ENCODE data around the gene XRN2. TPM values are rescaled to one million over a fixed set of nuclear protein-coding genes. Genes with fewer than 3 reads are reported as not detected.

The XRN2 gene, protein sequence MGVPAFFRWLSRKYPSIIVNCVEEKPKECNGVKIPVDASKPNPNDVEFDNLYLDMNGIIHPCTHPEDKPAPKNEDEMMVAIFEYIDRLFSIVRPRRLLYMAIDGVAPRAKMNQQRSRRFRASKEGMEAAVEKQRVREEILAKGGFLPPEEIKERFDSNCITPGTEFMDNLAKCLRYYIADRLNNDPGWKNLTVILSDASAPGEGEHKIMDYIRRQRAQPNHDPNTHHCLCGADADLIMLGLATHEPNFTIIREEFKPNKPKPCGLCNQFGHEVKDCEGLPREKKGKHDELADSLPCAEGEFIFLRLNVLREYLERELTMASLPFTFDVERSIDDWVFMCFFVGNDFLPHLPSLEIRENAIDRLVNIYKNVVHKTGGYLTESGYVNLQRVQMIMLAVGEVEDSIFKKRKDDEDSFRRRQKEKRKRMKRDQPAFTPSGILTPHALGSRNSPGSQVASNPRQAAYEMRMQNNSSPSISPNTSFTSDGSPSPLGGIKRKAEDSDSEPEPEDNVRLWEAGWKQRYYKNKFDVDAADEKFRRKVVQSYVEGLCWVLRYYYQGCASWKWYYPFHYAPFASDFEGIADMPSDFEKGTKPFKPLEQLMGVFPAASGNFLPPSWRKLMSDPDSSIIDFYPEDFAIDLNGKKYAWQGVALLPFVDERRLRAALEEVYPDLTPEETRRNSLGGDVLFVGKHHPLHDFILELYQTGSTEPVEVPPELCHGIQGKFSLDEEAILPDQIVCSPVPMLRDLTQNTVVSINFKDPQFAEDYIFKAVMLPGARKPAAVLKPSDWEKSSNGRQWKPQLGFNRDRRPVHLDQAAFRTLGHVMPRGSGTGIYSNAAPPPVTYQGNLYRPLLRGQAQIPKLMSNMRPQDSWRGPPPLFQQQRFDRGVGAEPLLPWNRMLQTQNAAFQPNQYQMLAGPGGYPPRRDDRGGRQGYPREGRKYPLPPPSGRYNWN
- 35.6 TPM for total RNA-seq
- long read RNA-seq, transcript XRN2-201 (30 exons, 3,437 nt), result major isoform, 30 of 69 reads
- long read RNA-seq, partial matches to known transcripts, result 32 of 69 reads
- long read RNA-seq, other reads (novel, unspliced or antisense), result 7 of 69 reads

DNA sequence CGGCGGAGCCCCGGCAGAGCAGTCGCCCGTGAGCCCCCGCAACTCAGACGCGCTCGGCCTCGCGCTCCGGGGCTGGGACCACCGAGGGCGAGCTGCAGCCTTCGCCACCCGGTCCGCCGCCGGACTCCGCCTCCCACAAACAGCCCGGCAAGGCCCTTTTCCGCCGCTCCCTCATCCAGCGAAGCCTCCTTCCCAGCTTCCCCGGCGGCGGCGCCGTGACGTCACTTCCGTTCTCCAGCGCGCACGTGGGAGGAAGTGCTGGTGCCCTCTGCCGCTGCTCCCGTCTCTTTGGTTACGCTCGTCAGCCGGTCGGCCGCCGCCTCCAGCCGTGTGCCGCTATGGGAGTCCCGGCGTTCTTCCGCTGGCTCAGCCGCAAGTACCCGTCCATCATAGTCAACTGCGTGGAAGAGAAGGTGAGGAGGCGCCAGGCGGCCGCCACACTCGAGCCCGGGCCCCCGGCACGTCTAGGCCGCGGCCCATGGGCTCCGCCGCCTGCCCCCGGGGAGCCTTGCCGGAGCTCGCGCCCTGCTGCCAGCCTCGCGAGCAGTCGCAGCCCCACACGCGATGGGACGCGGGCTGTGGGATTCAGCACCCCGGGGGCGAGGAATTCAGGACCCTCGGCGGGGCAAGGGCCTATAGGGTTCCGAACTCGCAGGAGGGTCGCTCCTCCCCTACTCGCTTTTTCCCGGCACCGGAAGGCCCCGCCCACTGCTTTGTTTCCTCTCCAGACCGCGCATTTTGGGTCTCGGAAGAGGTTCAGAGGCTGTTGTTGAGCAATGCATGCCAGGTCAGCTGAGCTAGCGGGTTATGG lies at the start of gene XRN2:
XRN2 (plus strand) TSS at position 271 of the 811 bp plus-strand sequence; CDS start at position 339, 68 bp downstream.
- DNase-seq, result peak; percentile 98
- intact Hi-C loops (cut with micrococcal nuclease), result no loop called here
- ATAC-seq, result peak; percentile 99

DNA sequence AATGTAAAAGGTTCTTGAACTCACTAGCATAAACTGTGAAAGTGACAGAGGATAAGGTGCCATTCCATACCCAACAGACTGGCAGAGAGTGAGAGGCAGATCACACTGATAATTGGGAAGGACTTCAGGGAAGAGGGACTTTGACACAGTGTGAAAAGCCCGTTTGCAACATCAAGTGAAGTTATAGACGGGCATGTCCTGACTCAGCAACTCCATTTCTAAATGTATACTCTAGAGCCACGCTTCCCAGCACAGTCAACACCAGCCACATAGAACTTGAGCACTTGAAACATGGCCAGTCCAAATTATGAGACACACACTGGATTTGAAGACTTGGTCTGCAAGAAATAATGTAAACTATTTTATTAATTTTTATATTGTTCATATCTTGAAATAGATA lies 45.9 kb upstream of the XRN2 start:
- DNase-seq (no peak), ATAC-seq (no peak)
- intact Hi-C loops (cut with micrococcal nuclease), result no loop called here

DNA sequence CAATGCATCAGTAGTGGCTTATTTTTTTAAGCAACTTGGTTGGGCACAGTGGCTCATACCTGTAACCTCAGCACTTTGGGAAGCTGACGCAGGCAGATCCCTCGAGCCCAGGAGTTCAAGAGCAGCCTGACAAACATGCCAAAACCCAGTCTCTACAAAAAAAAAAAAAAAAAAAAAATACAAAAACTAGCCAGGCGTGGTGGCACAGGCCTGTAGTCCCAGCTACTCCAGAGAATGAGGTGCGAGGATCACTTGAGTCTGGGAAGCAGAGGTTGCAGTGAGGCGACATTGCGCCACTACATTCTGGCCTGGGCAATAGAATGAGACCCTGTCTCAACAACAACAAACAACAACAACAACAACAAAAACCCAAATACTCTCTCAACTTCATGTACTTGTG lies 44.7 kb upstream of the XRN2 start:
- no peak for ATAC-seq
- intact Hi-C loops (cut with micrococcal nuclease), result no loop called here

GRCh38 chr20:21259346-21259745 lies 43.8 kb upstream of the XRN2 start:
- no peak for ATAC-seq
- intact Hi-C loops (cut with micrococcal nuclease), result no loop called here
- DNase-seq, result no peak

More for the DNA sequence above, 44.7 kb upstream of the XRN2 start:
- DNase-seq, result no peak

GRCh38 chr20:21262812-21263211 lies 40.3 kb upstream of the XRN2 start:
- intact Hi-C loops (cut with micrococcal nuclease), result no loop called here
- DNase-seq, result no peak
- no peak for ATAC-seq

DNA sequence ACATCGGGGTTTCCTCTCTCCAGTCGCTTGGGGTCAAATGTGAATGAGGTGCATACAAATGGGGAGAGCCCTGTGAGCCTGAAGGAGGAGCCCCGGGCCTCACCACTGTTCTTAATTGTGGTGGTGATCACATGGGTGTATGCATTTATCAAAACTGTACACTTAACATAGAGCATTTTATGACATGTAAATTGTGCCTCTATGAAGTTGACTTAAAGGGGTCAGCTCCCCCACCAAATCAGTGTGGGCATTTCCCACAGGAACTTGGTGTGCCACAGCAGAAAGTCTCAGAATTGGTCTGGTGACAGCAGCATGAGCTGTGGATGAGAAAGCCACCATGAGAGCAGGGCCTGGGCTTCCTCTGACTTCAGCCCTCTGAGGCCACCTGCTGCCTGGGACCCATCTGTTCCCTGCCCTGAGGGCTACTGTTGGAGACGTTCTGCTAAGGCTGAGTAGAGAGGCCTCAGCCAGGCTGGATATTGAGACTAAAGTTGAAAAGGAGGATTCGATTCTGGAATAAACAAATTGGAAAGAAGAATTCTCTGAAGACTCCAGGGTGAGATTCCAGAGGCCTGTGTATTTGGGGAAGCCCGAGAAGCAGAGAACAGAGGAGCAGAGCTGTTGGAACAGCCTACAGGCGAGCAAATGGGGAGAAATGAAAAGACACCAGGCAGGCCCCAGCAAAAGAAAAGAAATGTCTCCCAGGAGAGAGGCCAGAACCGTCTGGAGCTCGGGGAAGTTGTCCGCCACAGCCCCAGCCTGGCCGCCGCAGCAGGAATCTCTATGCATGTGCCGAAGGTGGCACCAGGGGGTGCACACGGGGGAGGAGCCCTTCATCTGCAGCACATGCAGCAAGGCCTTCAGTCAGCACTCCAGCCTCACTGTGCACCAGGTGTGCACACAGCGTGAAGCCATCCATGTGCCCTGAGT lies 37.6 kb upstream of the XRN2 start:
- intact Hi-C loops (cut with micrococcal nuclease), result no loop called here
- DNase-seq (no peak), ATAC-seq (no peak)

- intact Hi-C loops (cut with micrococcal nuclease), result no loop called here
- no peak for ATAC-seq
- DNase-seq, result no peak
These were observed 37.0 kb upstream of the XRN2 start for GRCh38 chr20:21266191-21266536.

DNA sequence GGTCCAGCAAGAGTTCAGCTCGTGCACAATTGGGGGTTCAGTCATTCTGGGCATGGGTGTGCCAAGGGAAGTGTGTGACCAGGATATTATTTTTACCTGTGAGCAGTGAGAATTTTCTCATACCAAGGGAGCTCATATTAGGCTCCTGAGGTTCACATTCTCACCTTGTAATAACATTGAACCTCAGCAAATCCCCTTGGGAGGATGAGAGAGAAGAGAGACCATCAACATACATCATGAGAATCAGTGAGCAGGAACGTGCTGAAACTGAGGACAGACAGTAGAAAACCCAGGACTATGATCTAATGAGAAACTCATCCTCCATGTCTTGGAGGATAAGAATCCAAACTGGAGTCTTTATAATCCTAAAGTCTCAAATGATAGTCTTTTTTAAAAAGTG lies 33.4 kb upstream of the XRN2 start:
- no peak for ATAC-seq
- intact Hi-C loops (cut with micrococcal nuclease), result no loop called here

GRCh38 chr20:21270806-21271205 lies 32.3 kb upstream of the XRN2 start:
- intact Hi-C loops (cut with micrococcal nuclease), result no loop called here
- ATAC-seq (no peak), DNase-seq (no peak)

More for the DNA sequence above, 33.4 kb upstream of the XRN2 start:
- no peak for DNase-seq

- no peak for ATAC-seq
- intact Hi-C loops (cut with micrococcal nuclease), result no loop called here
- no peak for DNase-seq
These were observed 30.9 kb upstream of the XRN2 start for GRCh38 chr20:21272279-21272678.

- DNase-seq (no peak), ATAC-seq (no peak)
- intact Hi-C loops (cut with micrococcal nuclease), result no loop called here
These were observed 30.5 kb upstream of the XRN2 start for GRCh38 chr20:21272679-21273078.

DNA sequence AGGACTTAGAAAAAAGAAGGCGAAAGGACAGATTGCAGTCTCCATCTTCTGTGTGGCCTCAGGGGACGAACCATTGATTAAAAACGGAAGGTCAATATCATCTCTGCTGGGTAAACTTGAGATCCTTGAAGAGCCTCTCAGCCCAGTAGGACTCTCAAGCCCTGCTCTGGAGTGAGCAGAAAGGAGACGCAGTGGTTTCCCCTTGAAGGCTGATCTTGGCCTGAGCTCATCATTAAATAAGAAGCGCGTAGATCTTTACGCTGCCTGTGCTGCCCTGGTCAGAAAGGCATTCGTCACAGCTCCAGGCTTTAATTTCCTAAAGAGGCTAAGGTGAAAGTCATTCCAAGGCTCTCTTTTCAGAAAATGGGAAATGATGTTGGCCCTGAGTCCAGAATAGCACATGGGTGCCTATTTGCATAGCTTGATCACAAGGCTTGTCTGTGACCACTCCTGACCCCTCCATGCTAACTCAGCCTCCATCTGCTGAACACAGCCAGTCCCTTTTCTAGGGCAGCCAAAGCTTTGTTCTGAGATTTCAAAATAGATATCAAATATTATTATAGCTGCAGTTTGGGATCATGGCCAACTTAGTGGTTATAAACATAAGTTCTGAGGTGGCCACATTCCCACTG lies 29.3 kb upstream of the XRN2 start:
- ATAC-seq (no peak), DNase-seq (no peak)
- intact Hi-C loops (cut with micrococcal nuclease), result no loop called here

GRCh38 chr20:21278829-21279228 lies 24.3 kb upstream of the XRN2 start:
- intact Hi-C loops (cut with micrococcal nuclease), result no loop called here
- no peak for ATAC-seq

DNA sequence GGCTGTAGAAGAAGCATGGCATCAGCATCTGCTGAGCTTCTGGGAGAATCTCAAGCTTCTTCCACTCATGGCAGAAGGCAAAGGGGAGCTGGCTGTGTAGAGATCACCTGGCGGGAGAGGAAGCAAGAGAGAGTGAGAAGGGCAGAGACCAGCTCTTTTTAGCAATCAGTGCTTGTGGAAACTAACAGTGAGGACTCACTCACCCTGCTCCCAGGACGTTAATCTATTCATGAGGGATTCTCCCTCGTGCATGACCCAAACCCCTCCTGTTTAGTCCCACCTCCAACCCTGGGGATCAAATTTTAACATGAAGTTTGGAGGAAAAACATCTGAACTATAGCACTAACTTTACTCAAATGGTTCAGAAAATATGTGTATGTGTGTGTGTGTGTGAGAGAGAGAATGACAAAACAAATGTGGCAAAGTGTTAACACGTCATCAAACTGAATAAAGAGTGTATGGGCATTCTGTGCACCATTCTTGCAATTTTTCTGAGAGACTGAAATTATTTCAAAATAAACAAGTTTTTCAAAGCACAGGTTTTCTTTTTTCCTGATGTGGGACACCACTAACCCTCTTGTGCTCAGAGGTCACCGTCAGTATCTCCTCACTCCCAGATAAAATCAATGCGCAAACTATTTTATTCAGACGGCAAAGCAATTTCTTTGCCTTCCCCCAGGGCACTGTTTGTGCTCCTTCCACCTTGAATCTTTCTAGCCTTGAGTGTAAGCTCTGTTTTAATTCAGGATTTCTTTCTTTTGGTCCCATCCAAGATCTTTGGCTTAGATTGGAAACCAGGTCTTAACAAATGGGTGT lies 23.2 kb upstream of the XRN2 start:
- intact Hi-C loops (cut with micrococcal nuclease), result no loop called here
- DNase-seq (no peak), ATAC-seq (no peak)

More at GRCh38 chr20:21278829-21279228, 24.3 kb upstream of the XRN2 start:
- no peak for DNase-seq

DNA sequence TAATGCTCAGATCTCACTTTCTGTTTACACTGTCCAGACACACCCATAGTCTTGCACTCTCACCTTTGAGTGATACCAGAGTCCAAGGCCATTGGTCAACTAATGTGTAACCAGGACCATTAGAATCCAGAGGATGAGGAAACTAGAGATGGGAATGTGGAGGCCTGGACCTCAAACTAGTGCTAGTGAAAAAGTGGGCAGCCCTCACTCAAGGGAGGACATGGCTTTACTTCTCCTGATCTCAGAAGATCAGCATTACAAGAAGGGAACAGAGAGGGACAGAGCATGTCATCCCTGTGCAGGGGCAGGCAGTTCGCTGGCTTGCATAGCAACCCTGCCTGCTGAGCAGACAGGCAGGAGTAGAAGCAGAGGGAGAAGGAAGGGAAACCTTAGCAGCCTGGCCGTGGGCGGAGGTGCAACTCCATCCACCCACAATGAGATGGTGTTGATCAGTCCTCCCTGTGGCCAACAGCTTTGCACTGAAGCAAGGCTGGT lies 22.6 kb upstream of the XRN2 start:
- DNase-seq (no peak), ATAC-seq (no peak)
- intact Hi-C loops (cut with micrococcal nuclease), result no loop called here

DNA sequence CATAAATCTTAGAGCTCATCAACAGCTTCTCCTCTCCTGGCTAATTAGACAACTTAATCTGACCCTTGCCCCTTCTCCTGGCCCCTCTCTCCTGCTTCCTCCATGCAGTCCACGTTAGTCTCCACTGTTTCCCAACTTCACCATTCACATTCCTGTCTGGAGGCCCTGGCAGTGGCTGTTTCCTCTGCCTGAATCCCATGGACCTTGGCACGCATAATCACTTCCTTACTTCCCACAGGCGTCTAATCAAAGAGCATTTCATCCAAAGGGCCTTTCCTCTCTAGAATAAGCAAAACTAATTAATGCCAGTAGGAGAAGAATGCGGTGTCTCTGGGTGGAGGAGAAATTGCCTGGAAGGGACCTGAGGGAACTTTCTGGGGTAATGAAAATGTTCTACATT lies 16.4 kb upstream of the XRN2 start:
- ATAC-seq (no peak), DNase-seq (no peak)
- intact Hi-C loops (cut with micrococcal nuclease), result no loop called here

Data from left ventricle myocardium superior (tissue), 1 donor.